NCI-H1092 treated with DMSO at 0.1 percent for 48 hours (cell line): Measurements from ENCODE around the gene USF2.

ENCODE experiments used
- DNase-seq: peaks from one replicate; lab custom pipeline; 2025; lab: John Stamatoyannopoulos, UW

USF2 gene

GRCh38 chr19:35246466-35247092 lies 22.2 kb upstream of the USF2 start:
- no peak for DNase-seq

GRCh38 chr19:35247526-35248309 lies 21.0 kb upstream of the USF2 start:
- DNase-seq, result no peak

GRCh38 chr19:35248310-35249145 lies 20.2 kb upstream of the USF2 start, which contains the start of gene LSR:
Gene LSR (plus strand): TSS chr19:35249002. CDS start chr19:35249023, 21 bp downstream.
- no peak for DNase-seq

- DNase-seq, result no peak
Observed at GRCh38 chr19:35249146-35249847, 19.5 kb upstream of the USF2 start.

- DNase-seq, result no peak
Observed at GRCh38 chr19:35249848-35250711, 18.7 kb upstream of the USF2 start.

- DNase-seq, result no peak
Observed at GRCh38 chr19:35251456-35251855, 17.3 kb upstream of the USF2 start.

- no peak for DNase-seq
Observed at GRCh38 chr19:35253316-35254286, 15.2 kb upstream of the USF2 start.

- no peak for DNase-seq
Observed at GRCh38 chr19:35254341-35255297, 14.1 kb upstream of the USF2 start.

- no peak for DNase-seq
Observed at GRCh38 chr19:35256566-35256965, 12.2 kb upstream of the USF2 start.

GRCh38 chr19:35257113-35257461 lies 11.7 kb upstream of the USF2 start:
- DNase-seq, result no peak

GRCh38 chr19:35260694-35261304 lies 8.0 kb upstream of the USF2 start:
- no peak for DNase-seq

GRCh38 chr19:35261356-35262100 lies 7.2 kb upstream of the USF2 start:
- no peak for DNase-seq

GRCh38 chr19:35262101-35262761 lies 6.5 kb upstream of the USF2 start:
- peak; percentile 34 for DNase-seq

GRCh38 chr19:35264268-35265125 lies 4.3 kb upstream of the USF2 start:
- DNase-seq, result no peak

GRCh38 chr19:35265126-35265899 lies 3.4 kb upstream of the USF2 start:
- no peak for DNase-seq
